Stimulated activated CD4-positive, alpha-beta T cell treated with anti-CD3 and anti-CD28 coated beads, TNF-alpha, amount 100 ng/mL, for 48 hours (primary cell): Measurements from ENCODE around the gene RPL35A.
A peak's percentile ranks its signal among the peaks of the same experiment; 100 is the strongest.
"Not testable (repeated sequence)": the region's sequence is repeated elsewhere in the genome, so short reads cannot be mapped to it uniquely, and the experiment has no call there.

ENCODE experiments used
- DNase-seq, 3 donors: peaks; one replicate each; pipeline ENCODE4 v3.0.0-alpha.2; 2020; ENCODE audit warnings: low read depth in 3 of 3

The RPL35A gene

GRCh38 chr3:197949778-197950676, at the start of gene RPL35A:
RPL35A (plus strand) TSS chr3:197950190; CDS start chr3:197950968, 778 bp downstream.
- DNase-seq, result peak; percentile 70 to 75 (median 73)

- no peak for DNase-seq
Observed at GRCh38 chr3:197901626-197902025, 48.4 kb upstream of the RPL35A start.

- DNase-seq, result peak; percentile 71 to 89 (median 79)
Observed at GRCh38 chr3:197906023-197906849, 43.8 kb upstream of the RPL35A start.

- DNase-seq, result no peak
Observed at GRCh38 chr3:197906850-197907187, 43.2 kb upstream of the RPL35A start.

GRCh38 chr3:197907196-197907595, 42.8 kb upstream of the RPL35A start:
- no peak for DNase-seq

- not testable (repeated sequence) for DNase-seq
Observed at GRCh38 chr3:197908550-197908949, 41.4 kb upstream of the RPL35A start.

GRCh38 chr3:197908957-197909701, 40.9 kb upstream of the RPL35A start:
- DNase-seq, result no peak

- DNase-seq, result no peak
Observed at GRCh38 chr3:197912741-197913476, 37.1 kb upstream of the RPL35A start.

- DNase-seq, result no peak
Observed at GRCh38 chr3:197913641-197914380, 36.2 kb upstream of the RPL35A start.

GRCh38 chr3:197921429-197922275, 28.3 kb upstream of the RPL35A start:
- not testable (repeated sequence) for DNase-seq

GRCh38 chr3:197926418-197926817, 23.6 kb upstream of the RPL35A start:
- DNase-seq, result no peak

- not testable (repeated sequence) for DNase-seq
Observed at GRCh38 chr3:197927578-197927977, 22.4 kb upstream of the RPL35A start.

GRCh38 chr3:197936819-197937384, 13.1 kb upstream of the RPL35A start:
- DNase-seq, result no peak

- no peak for DNase-seq
Observed at GRCh38 chr3:197940745-197941384, 9.1 kb upstream of the RPL35A start.

- peak in 1 of 3 donors; percentile 22 for DNase-seq
Observed at GRCh38 chr3:197942956-197943556, 6.9 kb upstream of the RPL35A start.

GRCh38 chr3:197949191-197949777, 706 bp upstream of the RPL35A start:
- no peak for DNase-seq

- no peak for DNase-seq
Observed at GRCh38 chr3:197950677-197951061, 679 bp downstream of the RPL35A start.

- DNase-seq, result no peak
Observed at GRCh38 chr3:197951392-197951990, 1.5 kb downstream of the RPL35A start.
